Measurements from ENCODE around the gene TGFB1I1.

The TGFB1I1 gene

DNA sequence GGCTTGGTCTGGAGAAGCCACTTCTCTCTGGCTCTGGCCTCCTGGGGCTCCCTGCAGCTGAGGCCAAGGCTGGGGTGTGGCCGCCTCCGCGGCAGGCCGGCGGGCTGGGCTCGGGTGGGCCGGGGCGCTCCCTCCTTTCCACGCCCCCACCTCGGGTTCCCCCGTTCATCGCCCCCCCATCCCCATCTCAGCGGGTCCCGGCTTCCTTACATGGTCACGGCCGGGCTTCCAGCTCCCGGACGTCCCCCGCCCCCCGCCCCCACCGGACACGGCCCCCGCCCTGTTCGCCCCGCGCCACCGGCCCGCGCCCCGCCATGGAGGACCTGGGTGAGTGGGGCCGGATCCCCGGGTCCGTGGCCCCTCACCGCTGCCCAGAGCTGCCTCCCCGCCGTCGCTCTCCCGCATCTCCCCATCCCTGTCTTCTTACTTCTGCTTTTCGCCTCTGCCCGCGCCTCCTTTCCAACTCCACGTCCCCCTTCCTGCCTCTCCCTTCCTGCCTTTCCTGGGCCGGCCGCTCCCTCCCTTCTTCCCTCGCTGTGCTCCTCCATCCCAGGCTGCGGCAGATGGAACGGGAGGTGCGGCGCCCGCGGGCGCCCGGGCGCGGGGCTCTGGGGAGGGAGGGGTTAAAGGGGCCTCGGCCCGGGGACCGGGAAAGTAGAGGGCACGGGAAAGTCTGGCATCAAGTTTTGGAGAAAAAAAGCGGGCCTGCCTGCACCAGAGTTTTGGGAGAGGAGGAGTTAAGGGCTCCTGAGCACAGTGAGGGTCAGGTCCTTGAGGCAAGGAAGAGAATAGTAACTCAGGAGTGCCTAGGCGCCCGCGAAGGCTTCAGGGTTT lies at the start of gene TGFB1I1:
TSS of gene TGFB1I1 (plus strand) at position 278 of the 834 bp plus-strand sequence. CDS start at position 315, 37 bp downstream.
- no peak within 1 kb of the TSS for H3K4me3 ChIP-seq (ENCODE audit: insufficient read depth, low read length, poor library complexity, severe bottlenecking)
- H3K79me2 ChIP-seq (ENCODE audit: insufficient read depth, low read length): no peaks in the 10 kb centered on the region
- no peak within 1 kb of the TSS for H2AFZ ChIP-seq (ENCODE audit: low read depth, low read length, severe bottlenecking)
- no peaks in the 10 kb centered on the region for H3F3A ChIP-seq (ENCODE audit: insufficient read depth)
- H3K9me3 ChIP-seq (ENCODE audit: insufficient read depth, low read length): no peaks in the 10 kb centered on the region
- no peak within 1 kb of the TSS for H3K27ac ChIP-seq (ENCODE audit: low read depth, low read length)
- H3K36me3 ChIP-seq (ENCODE audit: low read length): no peaks in the 10 kb centered on the region
- no peaks in the 10 kb centered on the region for H4K20me1 ChIP-seq (ENCODE audit: low read depth, low read length)
- no peak within 1 kb of the TSS for H3K9ac ChIP-seq (ENCODE audit: low read length)
- no peak for TF ChIP-seq EZH2phosphoT487 (conservative IDR thresholded peaks at IDR 0.05; ENCODE audit: low read length)
- TF ChIP-seq, protein P1, sequence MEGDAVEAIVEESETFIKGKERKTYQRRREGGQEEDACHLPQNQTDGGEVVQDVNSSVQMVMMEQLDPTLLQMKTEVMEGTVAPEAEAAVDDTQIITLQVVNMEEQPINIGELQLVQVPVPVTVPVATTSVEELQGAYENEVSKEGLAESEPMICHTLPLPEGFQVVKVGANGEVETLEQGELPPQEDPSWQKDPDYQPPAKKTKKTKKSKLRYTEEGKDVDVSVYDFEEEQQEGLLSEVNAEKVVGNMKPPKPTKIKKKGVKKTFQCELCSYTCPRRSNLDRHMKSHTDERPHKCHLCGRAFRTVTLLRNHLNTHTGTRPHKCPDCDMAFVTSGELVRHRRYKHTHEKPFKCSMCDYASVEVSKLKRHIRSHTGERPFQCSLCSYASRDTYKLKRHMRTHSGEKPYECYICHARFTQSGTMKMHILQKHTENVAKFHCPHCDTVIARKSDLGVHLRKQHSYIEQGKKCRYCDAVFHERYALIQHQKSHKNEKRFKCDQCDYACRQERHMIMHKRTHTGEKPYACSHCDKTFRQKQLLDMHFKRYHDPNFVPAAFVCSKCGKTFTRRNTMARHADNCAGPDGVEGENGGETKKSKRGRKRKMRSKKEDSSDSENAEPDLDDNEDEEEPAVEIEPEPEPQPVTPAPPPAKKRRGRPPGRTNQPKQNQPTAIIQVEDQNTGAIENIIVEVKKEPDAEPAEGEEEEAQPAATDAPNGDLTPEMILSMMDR (IDR thresholded peaks at IDR 0.05; ENCODE audit: insufficient read depth, low read length, poor library complexity, severe bottlenecking): no peak
- no peak within 1 kb of the TSS for H3K4me2 ChIP-seq (ENCODE audit: low read depth, low read length, poor library complexity, severe bottlenecking)
- no peaks in the 10 kb centered on the region for H3K27me3 ChIP-seq (ENCODE audit: low read length)
- H3K9me2 ChIP-seq (replicated peaks; ENCODE audit: insufficient read depth, low read length): no peaks in the 10 kb centered on the region

DNA sequence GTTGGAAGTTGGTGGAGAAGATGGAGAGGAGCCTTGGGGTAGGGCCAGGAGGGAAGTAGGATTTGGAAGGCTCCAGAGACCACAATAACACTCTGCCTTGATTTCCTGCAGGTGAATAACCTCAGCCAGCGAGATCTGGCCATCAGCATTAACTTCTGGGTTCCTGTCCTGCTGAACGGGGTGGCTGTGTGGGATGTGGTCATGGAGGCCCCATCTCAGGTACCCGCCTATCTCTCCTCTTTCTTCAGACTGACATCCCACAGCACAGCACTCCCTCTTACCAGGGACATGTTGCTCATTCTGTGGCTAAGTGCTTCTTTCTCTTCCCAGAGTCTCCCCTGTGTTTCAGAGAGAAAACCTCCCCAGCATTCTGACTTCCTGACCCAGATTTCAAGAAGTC lies 48.7 kb upstream of the TGFB1I1 start:
- Histone ChIP-seq H3K9me2 (replicated peaks; ENCODE audit: insufficient read depth, low read length) (no peaks in the 10 kb centered on the region), H3K9me3 (ENCODE audit: insufficient read depth, low read length) (no peaks in the 10 kb centered on the region), H3K36me3 (ENCODE audit: low read length) (no peaks in the 10 kb centered on the region), H3K27ac (ENCODE audit: low read depth, low read length) (no peak overlapping the region), H3K4me3 (ENCODE audit: insufficient read depth, low read length, poor library complexity, severe bottlenecking) (no peak overlapping the region), H3K9ac (ENCODE audit: low read length) (no peak overlapping the region), H3K4me2 (ENCODE audit: low read depth, low read length, poor library complexity, severe bottlenecking) (no peak overlapping the region), H3K27me3 (ENCODE audit: low read length) (no peaks in the 10 kb centered on the region; the same call in 1 of the 2 replicates), H4K20me1 (ENCODE audit: low read depth, low read length) (no peaks in the 10 kb centered on the region), H3K79me2 (ENCODE audit: insufficient read depth, low read length) (no peaks in the 10 kb centered on the region), H2AFZ (ENCODE audit: low read depth, low read length, severe bottlenecking) (no peak overlapping the region), H3F3A (ENCODE audit: insufficient read depth) (no peaks in the 10 kb centered on the region)
- TF ChIP-seq, protein P1 (IDR thresholded peaks at IDR 0.05; ENCODE audit: insufficient read depth, low read length, poor library complexity, severe bottlenecking): no peak
- no peak for TF ChIP-seq EZH2phosphoT487 (conservative IDR thresholded peaks at IDR 0.05; ENCODE audit: low read length)

DNA sequence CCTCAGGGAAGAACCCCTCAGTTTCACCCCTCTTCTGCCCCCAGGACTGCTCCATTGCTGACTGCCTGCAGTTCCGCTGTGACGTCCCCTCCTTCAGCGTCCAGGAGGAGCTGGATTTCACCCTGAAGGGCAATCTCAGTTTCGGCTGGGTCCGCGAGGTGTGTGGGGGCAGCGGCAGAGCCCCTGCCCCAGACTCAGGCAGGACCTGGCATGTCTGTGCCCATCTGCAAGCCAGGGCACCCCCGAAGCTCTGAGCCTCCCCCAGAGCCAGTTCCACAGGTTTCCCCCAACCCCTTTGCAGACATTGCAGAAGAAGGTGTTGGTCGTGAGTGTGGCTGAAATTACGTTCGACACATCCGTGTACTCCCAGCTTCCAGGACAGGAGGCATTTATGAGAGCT lies 48.2 kb upstream of the TGFB1I1 start:
- Histone ChIP-seq H3K9me2 (replicated peaks; ENCODE audit: insufficient read depth, low read length) (no peaks in the 10 kb centered on the region), H3K4me2 (ENCODE audit: low read depth, low read length, poor library complexity, severe bottlenecking) (no peak overlapping the region), H4K20me1 (ENCODE audit: low read depth, low read length) (no peaks in the 10 kb centered on the region), H3K36me3 (ENCODE audit: low read length) (no peaks in the 10 kb centered on the region), H3F3A (ENCODE audit: insufficient read depth) (no peaks in the 10 kb centered on the region), H3K27ac (ENCODE audit: low read depth, low read length) (no peak overlapping the region), H3K9ac (ENCODE audit: low read length) (no peak overlapping the region), H2AFZ (ENCODE audit: low read depth, low read length, severe bottlenecking) (no peak overlapping the region), H3K4me3 (ENCODE audit: insufficient read depth, low read length, poor library complexity, severe bottlenecking) (no peak overlapping the region), H3K79me2 (ENCODE audit: insufficient read depth, low read length) (no peaks in the 10 kb centered on the region), H3K9me3 (ENCODE audit: insufficient read depth, low read length) (no peaks in the 10 kb centered on the region), H3K27me3 (ENCODE audit: low read length) (no peaks in the 10 kb centered on the region; the same call in 1 of the 2 replicates)
- TF ChIP-seq, protein P1 (IDR thresholded peaks at IDR 0.05; ENCODE audit: insufficient read depth, low read length, poor library complexity, severe bottlenecking): no peak
- TF ChIP-seq EZH2phosphoT487 (conservative IDR thresholded peaks at IDR 0.05; ENCODE audit: low read length): no peak

Measured in SU-DHL-6 (cell line).